GM18508 (cell line): ENCODE data around the gene NUP214.
"Not testable (repeated sequence)": the region's sequence is repeated elsewhere in the genome, so short reads cannot be mapped to it uniquely, and the experiment has no call there.

Experiments
- ATAC-seq: cut with Tn5 transposase; IDR thresholded peaks from one replicate; pipeline ENCODE4 v1.9.1; 2021; ENCODE audit warnings: moderate number of reproducible peaks; ENCODE audit not compliant: insufficient read depth, unreplicated experiment

NUP214 gene

GRCh38 chr9:131227959-131228460 lies 102.6 kb downstream of the NUP214 start:
- ATAC-seq, result no peak

- ATAC-seq, result no peak
Measured at GRCh38 chr9:131228988-131229387, 103.6 kb downstream of the NUP214 start.

- no peak for ATAC-seq
Measured at GRCh38 chr9:131233556-131233955, 108.2 kb downstream of the NUP214 start.

- ATAC-seq, result no peak
Measured at GRCh38 chr9:131233995-131234394, 108.6 kb downstream of the NUP214 start.

- ATAC-seq, result no peak
Measured at GRCh38 chr9:131234799-131235479, 109.6 kb downstream of the NUP214 start.

GRCh38 chr9:131235480-131235851 lies 110.1 kb downstream of the NUP214 start:
- ATAC-seq, result no peak

- ATAC-seq, result no peak
Measured at GRCh38 chr9:131236161-131236560, 110.8 kb downstream of the NUP214 start.

- no peak for ATAC-seq
Measured at GRCh38 chr9:131236761-131237160, 111.4 kb downstream of the NUP214 start.

- ATAC-seq, result no peak
Measured at GRCh38 chr9:131237291-131237690, 111.9 kb downstream of the NUP214 start.

GRCh38 chr9:131237931-131238401 lies 112.6 kb downstream of the NUP214 start:
- no peak for ATAC-seq

- no peak for ATAC-seq
Measured at GRCh38 chr9:131238402-131239021, 113.1 kb downstream of the NUP214 start.

GRCh38 chr9:131239161-131239975 lies 114.0 kb downstream of the NUP214 start:
- no peak for ATAC-seq

- ATAC-seq, result no peak
Measured at GRCh38 chr9:131240047-131240921, 114.9 kb downstream of the NUP214 start.

GRCh38 chr9:131244331-131244730 lies 118.9 kb downstream of the NUP214 start:
- not testable (repeated sequence) for ATAC-seq

GRCh38 chr9:131246618-131247017 lies 121.2 kb downstream of the NUP214 start:
- no peak for ATAC-seq

GRCh38 chr9:131252120-131252519 lies 126.7 kb downstream of the NUP214 start:
- no peak for ATAC-seq

GRCh38 chr9:131253891-131254491 lies 128.6 kb downstream of the NUP214 start:
- ATAC-seq, result no peak

- ATAC-seq, result no peak
Measured at GRCh38 chr9:131254626-131255025, 129.2 kb downstream of the NUP214 start.

GRCh38 chr9:131255676-131256197 lies 130.4 kb downstream of the NUP214 start:
- no peak for ATAC-seq
